Thyroid gland (tissue), 4 donors: ENCODE measurements around the gene LRMDA.

ENCODE experiments used
- POLR2A ChIP-seq, 2 donors: fragments of 450-650 bp; IDR thresholded peaks; one replicate each; pipeline ENCODE4 v1.6.1; 2017; ENCODE audit warnings: antibody characterized with exemption in 2 of 2, mild to moderate bottlenecking in 2 of 2, moderate library complexity in 1 of 2
- TF ChIP-seq, protein P1 (sequence below), 6 experiments: fragments of 200-600 bp in 3 of 6; fragments of 450-650 bp in 3 of 6; sonication (generic) in 3 of 6; IDR thresholded peaks; one replicate each; pipeline ENCODE4 v1.5.1; 2016 to 2019; ENCODE audit warnings: antibody characterized with exemption in 6 of 6, mild to moderate bottlenecking in 2 of 6, inconsistent platforms in 1 of 6, moderate library complexity in 1 of 6

GRCh38 chr10:76188216-76188615 is 756.8 kb downstream of the LRMDA start:
- TF ChIP-seq POLR2A (IDR thresholded peaks at IDR 0.05): no peak
- TF ChIP-seq, protein P1, sequence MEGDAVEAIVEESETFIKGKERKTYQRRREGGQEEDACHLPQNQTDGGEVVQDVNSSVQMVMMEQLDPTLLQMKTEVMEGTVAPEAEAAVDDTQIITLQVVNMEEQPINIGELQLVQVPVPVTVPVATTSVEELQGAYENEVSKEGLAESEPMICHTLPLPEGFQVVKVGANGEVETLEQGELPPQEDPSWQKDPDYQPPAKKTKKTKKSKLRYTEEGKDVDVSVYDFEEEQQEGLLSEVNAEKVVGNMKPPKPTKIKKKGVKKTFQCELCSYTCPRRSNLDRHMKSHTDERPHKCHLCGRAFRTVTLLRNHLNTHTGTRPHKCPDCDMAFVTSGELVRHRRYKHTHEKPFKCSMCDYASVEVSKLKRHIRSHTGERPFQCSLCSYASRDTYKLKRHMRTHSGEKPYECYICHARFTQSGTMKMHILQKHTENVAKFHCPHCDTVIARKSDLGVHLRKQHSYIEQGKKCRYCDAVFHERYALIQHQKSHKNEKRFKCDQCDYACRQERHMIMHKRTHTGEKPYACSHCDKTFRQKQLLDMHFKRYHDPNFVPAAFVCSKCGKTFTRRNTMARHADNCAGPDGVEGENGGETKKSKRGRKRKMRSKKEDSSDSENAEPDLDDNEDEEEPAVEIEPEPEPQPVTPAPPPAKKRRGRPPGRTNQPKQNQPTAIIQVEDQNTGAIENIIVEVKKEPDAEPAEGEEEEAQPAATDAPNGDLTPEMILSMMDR (IDR thresholded peaks at IDR 0.05): no peak
